H4 (cell line): Measurements from ENCODE around the gene ROBO2. TPM values are rescaled to one million over a fixed set of nuclear protein-coding genes. Genes with fewer than 3 reads are reported as not detected.
A peak's percentile ranks its signal among the peaks of the same experiment; 100 is the strongest.

Source experiments
- DNase-seq: peaks from one replicate; pipeline ENCODE4 v3.0.0-alpha.2; 2015; ENCODE audit warnings: low spot score
- total RNA-seq: library from RNA; depleted of rRNA; stranded (reverse); fragments of >200 nt; shearing (Covaris generic); gene quantifications from 2 replicates; pipeline ENCODE4 v1.2.3, GENCODE V29; 2014

ROBO2 gene
- total RNA-seq, 1 experiment from 2014 or later: 7.5 TPM

DNA sequence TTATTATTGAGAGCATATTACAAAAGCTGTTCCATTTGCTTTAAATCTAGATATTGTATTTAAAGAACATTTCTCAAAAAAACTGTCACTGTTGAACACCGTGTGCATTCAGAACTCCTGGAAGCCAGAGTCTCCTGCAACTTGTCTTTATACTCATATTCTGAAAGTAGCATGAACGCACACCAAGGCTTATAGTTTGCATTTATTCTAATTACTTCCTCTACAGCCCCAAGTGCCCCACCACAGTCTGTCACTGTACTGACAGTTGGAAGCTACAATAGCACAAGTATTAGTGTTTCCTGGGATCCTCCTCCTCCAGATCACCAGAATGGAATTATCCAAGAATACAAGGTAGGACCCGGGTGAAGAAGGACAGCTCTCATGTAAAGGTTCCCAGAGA is 537.4 kb downstream of the ROBO2 start:
- no peak for DNase-seq

DNA sequence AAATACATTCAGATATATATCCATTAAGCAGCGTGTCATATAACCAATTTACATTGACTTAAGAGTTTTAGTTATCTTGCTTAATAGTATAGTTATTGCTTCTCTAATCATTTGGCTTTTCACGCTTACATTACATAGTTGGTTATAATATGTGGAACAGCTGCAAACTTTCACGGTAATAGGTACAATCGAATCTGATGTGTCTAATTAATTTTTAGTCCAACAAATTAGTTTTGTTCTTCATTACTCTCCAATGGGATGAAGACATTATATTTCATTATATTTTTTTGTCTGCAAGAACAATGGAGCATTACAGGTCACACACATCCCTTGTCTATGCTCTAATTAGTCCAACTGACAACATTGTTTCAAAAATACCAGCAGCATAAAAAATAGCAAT is 546.3 kb downstream of the ROBO2 start:
- DNase-seq: no peak

DNA sequence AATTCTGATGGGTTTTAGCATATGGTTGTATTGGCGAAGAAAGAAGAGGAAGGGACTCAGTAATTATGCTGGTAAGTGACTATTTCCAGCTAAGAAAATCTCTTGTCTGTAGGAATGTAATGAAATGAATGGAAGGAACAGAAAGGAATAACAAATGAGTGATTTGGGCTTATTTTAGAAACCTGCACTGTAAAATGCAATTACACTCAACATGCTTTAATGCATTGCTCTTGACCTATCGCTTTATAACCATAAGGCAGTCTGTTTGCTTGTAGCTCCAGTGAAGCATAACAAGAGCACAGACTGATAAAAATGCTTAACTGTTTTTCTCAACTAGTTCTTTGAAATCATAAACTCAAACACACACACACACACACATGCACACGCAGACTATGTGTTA is 549.0 kb downstream of the ROBO2 start:
- no peak for DNase-seq

DNA sequence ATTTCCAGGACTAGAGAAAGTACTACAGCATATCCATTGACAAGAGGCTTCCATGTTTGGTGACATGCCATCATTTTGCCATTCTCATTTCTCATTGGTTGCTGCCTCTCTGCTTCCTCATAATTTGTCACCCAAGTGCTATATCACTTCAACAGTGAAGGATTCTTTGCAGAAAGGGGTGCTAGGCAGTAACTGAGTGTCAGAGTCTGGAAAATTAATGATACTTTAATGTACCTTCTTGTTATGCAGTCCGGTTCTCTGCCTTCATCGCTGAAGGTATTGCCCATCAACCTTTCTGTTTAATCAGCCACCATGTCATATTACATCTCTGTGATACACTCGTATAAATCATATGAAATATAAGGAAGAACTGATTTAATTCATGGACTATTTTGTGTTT is 550.3 kb downstream of the ROBO2 start:
- no peak for DNase-seq

DNA sequence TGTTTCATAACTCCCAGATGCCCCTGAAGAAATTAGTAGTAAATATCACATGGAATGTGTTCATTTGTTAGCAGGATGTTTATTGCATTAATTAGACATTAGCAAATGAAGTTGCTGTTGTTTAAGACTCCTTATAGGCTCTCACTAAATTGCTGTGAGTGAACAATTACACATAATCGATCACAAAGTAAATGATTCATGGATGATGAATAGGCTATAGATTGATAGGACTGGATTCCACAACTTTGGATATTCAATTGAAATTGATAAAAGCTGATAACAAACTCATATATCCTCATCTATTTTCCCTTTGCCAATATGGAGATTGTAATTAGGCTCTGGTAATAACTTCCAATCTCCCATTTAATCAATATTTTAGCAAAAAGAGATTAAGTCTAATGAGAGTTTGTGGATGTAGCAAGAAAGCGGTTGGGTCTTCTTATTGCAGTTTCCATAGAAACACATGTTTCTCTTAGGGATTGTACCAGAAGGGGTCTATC is 555.5 kb downstream of the ROBO2 start:
- no peak for DNase-seq

DNA sequence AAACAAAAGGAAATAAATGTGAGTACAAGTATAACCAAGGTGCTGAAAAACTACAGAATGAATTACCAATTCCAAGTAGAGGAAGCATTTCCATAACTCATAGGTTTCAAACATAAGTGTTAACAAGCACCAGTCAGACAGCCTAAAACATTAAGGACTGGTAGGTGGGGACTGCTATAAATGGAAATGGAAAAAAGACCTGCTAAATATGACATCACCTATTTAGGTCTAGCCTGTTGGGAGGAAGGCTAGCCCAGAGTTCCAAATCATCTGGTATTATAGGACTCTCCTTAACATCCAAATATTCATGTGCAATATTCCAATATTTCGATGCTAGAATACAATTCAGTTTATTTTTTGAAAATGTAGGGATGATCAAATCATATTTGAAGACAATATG is 560.0 kb downstream of the ROBO2 start:
- no peak for DNase-seq

DNA sequence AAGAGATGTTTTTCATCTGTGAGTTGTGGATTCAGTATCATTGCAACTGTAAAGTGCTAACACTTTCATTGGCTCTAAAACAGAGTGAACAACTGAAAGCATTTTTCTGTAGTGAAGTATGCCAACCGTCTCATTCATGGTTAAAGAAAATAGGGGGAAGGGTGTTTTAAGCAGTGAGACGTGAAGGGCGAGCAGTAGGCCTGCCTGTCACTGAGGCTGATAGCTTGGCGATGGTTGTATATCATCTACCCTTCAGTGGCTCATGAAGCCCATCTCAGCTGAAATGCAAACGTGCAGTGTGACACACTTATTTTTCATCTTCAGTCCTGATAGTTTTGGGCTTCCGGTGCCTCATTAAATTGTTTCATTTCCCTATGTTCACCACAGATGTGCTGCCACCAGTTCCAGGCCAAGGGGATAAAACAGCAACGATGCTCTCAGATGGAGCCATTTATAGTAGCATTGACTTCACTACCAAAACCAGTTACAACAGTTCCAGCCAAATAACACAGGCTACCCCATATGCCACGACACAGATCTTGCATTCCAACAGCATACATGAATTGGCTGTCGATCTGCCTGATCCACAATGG is 562.0 kb downstream of the ROBO2 start:
- DNase-seq: no peak

DNA sequence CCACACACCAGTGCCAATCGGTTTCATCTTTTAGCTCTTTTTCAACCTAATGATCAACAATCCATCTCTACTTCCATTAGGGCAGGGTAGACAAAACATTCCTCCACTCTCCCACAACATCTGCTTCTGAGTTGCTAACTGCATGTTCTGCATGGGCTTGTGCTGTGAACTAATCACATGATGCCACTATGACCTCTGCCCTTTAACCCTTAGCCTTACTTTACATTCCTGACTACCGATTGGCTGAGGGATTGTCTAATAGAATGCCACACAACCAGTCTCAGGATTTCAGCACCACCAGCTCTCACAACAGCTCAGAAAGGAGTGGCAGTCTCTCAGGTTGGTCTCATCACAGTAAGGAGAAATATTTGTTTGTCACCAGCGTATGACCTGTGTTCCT is 562.8 kb downstream of the ROBO2 start:
- DNase-seq: no peak

DNA sequence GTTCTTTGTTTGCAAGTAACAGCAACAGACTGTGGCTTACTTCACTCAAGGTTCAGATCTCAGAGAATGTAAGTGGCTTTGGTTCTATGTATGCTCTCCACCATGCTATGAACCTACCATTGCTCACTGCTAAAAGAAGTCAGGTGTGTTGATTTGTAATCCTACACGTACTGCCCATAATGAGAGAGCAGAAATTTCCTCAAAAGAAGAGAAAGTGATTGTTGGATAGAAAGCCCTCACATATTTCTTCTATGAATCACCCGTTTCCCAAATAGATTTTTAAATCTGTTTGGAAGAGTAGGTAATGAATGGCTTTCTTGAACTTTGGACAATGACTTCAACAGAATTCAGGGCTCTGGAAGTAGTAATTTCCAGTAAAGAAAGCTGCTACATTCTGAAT is 565.4 kb downstream of the ROBO2 start:
- no peak for DNase-seq

DNA sequence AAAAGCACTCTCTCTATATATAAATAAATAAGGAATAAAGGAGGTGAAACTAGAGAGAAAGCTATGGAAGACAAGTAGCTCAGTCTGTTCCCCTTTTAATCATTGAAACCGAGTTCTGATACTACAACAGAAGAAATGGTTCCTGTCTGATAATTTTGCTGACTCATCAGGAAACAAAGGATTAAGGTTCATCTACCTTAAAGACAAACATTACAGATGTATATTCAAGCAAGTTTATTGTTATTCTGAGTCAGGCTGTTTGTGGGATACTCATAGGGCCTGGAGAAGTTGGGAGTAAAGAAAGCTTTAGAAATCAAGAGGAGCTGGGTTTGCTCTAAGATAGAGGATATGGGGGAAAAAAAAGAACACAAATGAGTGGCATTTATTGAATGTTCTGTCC is 566.0 kb downstream of the ROBO2 start:
- peak; percentile 2 for DNase-seq

DNA sequence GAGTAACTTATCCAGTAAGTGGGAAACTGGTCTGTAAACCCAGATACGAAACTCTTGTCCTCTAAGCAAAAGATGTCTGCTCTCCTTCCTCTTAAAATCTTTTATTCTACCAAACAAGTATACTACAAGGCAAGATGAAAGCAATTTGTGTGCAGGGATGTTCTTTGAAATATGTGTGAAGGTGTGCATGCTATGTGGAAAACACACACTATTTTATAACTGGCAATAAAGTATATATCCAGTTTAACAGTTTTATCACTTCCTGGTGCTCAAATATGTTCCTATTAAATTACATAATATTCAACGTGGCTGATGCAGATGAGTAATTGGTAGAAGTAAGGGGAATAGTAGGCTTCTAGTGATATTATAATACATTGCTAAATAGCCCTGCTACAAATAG is 566.5 kb downstream of the ROBO2 start:
- no peak for DNase-seq

DNA sequence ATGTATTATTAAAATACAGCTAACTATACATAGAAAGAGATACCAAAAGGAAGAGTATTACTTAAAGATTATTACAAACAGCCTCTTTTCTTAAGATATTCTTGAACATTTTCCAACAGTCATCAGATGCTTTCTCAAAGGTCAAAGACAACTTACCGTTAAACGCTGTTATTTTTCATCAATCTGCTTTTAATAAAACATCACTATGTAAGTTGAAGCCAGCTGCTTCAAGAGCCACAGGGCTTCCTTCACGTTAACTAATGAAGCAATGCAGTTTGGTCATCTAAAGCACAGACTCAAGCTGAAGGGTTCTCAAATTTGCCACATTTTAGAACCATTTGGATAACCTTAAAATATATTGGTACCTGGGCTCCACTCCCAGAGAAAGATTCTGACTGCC is 578.8 kb downstream of the ROBO2 start:
- DNase-seq: no peak

DNA sequence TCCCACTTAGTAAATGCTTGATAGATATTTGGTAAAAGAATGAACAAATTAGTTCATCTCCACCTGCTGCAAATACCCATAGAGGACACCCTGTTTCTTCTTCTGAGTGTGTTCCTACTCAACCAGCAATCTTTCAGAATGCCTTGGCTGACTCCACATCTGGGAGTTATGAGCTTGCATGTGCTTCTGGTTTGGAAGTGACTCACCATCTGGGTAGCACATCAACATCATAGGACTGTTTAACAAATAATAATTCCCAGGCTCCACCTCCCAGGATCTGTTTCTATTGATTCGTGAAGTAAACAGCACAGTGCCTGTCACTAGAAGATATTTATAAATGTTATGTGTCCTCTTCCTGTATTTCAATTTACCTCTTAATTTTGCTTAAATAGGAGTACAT is 580.1 kb downstream of the ROBO2 start:
- DNase-seq: no peak

DNA sequence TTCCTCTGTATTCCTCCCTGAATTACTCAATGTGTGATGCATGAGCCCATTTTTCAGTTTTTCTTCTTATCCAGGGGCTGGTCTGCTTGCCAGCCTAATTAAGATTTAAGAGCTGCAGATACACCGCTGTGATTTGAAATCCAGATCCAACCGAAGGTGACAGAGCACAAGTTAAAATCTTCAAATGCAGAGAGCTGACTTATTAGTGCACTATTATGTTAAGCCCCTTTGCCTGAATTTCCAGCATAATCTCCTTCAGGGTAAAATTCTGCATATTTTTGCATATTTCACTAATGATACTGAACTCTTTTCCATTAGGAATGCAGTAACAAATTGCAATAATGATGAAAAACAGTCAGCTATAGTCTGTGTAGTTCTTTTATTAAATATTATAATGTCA is 583.6 kb downstream of the ROBO2 start:
- no peak for DNase-seq

DNA sequence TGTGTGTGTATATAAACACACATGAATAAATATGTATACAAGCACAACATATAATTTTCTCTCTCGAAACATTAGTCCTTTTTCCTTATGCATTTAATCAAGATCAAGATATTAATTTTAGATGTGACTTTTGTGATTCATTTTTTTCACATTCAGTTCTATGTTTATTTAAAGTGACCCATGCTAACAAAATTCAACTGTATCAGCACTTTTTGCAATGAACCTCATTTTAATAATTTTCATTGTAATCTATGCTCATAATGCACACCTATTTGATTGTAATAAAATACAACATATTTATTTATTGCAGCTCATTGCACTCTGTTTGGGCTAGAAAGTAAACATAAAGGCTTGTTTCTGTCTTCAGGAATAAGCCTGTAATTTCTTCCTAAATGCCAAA is 586.3 kb downstream of the ROBO2 start:
- no peak for DNase-seq

DNA sequence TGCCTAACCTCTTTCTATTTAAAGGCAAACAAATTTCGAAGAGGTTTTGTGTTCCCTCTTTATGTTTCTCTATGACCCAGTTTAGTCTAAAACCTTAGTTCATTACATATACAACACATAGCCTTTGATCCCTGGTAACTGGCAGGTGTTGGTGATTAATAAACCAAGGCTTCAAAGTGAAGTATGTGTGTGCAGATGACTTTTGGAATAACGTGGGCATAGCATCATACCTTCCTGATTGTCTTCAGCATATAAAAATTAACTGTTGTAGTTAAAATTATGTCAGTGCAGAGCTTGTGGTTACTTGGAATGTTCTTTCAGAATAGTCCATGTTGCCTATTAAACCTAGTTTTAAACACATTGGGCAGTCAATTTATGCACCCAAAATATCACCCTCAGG is 608.3 kb downstream of the ROBO2 start:
- DNase-seq: no peak

DNA sequence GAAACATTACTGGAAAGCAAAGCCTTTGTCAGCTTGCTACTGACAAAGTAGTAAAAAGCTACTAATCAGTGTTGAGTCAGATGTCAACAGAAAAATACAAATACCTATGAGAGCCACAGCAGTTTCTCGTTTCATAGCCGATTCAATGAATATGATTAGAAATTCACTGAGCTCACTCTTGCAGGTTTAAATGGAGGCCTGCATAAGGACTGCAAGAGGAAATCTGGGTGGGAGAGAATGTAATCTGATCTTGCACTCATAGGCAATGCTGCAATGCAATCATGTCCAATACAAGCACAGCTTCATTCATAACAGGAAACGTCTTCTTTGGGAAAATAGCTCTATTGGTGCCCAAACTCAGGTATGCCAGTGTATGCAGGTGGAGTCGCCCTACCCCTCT is 608.8 kb downstream of the ROBO2 start:
- no peak for DNase-seq

DNA sequence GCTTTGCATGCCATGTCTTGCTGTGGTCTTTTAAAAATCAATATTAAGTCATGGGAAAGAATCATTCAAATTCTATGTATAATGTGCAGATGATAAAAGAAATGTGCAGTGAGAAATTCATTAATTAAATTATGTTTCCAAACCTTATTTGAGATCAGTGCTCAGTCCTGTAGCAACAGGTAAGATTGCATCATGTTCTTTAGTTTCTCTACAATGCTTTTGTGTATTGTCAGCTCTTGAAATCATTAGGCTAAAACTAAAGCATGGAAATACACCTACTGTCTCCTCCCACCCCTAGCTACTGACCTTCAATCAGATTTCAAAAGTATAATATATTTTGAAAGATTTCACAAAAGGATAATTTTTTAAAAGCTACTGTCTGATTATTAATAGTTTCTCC is 612.7 kb downstream of the ROBO2 start:
- no peak for DNase-seq

DNA sequence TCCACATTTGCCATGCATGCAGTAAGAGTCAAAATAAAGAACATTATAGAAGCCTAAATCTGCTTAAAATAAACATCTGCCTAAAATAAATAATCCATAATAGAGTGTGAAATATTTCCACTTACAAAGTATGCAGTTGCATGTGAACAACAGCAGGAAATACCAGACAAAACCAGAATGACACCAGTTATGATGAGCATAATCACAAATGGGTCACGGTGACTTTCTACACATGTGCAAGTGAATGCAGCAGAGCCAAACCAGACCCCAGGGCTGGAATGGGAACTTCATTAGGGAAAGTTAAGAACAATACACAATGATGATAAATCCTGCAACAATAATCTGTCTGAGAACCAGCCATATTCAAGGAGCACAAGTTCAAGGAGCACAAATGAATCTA is 615.5 kb downstream of the ROBO2 start:
- no peak for DNase-seq

DNA sequence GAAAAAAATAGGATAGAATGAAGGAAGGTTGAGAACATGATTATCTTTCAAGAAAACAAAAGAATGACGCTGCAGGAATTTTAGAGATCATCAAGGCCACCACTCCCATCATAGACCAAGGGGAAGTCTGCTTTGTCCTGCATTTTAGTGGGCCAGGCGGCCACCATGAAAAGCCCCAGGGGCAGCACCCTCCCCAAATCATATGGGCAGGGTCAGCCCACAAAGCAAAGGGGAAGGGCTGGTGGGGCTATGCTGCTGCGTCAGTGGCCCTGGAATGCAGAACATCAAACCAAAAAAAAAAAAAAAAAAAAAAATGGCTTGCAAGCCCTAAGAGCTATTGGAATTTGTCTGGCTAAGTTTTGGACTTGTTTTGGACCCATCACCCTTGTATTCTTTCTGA is 620.8 kb downstream of the ROBO2 start:
- DNase-seq: no peak

DNA sequence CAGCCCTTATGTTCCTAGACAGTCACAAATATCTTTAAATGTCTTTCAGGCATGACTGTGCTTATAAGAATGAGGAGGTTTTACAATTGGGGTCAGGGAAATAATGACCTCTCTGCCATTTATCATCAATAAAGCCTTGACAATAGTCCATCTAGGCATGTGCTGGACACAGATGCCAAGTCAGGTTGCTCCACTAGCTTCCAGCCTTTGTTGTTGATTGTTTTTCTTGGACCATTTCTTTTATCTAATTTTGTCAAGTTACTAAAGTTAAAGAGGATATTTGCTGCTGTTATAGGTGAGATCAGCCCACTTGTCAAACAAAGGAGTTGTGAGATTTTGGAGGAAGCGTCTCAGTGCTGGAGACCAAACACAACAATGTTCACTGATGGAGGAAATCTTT is 628.0 kb downstream of the ROBO2 start:
- DNase-seq: no peak

DNA sequence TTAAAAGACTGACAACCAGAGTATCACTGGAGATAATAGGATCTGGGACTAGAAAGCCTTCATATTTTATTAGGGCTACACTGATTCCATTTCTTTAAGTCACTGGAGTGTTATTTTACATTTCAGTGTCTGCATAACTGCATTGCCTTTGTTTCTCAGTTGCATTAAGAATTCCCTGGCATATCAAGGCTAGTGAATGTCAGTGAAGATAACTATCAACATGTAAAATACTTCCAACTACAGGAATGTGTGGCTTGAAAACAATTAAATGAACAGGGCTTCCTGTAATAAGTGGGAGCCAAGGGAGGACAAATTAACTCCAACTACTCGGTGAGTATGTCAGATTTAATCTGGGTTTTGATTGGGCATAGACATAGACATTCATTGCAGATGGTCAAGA is 628.5 kb downstream of the ROBO2 start:
- DNase-seq: no peak

DNA sequence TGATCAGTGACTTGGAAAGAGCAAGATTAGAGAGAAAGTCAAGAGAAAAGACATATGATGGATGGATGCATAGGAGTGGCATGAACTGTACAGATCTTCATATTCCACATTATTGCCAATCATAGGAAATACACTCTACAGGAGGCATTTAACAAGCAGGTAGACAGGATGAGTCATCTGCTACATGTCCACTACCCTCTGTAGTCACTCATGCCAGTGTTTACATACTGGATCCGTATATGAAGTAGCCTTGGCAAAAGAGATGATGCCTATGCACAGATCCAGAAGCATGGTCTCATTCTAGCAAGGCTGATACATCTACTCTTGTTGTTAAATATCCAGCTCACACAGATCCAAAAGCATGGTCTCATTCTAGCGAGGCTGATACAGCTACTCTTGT is 632.1 kb downstream of the ROBO2 start:
- DNase-seq: no peak

DNA sequence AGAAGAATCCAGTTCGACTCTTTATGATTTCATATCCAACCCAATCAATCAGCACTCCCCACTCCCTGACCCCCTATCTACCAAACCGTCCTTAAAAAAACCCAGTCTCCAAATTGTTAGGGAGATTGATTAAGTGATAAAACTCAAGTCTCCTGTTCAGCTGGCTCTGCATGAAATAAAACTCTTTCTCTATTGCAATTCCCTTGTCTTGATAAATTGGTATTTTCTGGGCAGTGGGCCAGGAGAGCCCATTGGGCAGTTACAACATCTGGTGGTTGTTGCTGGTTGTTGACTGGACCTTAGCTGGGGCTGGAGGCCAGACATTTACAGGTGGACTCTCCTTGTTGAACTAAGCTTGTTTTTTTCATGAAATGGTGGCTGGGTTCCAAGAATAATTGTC is 642.3 kb downstream of the ROBO2 start:
- no peak for DNase-seq

DNA sequence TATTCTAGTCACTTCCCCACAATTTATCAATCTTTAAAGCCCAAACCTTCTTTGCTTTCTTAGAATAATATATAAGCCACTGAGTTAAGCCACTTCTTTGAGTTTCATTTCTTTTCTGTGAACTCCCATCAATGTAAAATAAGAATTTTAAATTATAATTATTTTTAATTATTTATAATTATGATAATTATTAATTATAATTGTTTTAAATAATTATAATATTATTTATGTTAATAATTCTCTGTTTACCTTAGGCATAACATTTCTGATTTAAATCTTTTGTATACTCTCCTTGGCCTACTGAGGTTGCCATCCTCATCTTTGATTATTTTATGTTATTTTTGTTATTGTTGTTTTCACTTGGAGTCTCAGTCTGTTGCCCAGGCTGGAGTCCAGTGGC is 644.2 kb downstream of the ROBO2 start:
- DNase-seq: no peak
